Measurements from ENCODE around the gene MRPL22. TPM values are rescaled to one million over a fixed set of nuclear protein-coding genes. Genes with fewer than 3 reads are reported as not detected.

Gene MRPL22
- total RNA-seq, 2 experiments from 2014 or later = 29.9 to 30.2 TPM

GRCh38 chr5:154945695-154946301, 4.9 kb downstream of the MRPL22 start:
- Mint-ChIP-seq H3K36me3 (ENCODE audit: low read depth) (peaks cover 39% of the 10 kb centered on the region), H3K27me3 (no peaks in the 10 kb centered on the region), H3K4me1 (ENCODE audit: low read depth) (peaks cover 52% of the 10 kb centered on the region), H3K27ac (no peak overlapping the region), H3K9me3 (no peaks in the 10 kb centered on the region), H3K4me3 (no peak overlapping the region)
- H3K9me3 ChIP-seq (ENCODE audit: control insufficient read depth in 1 of 2, insufficient read depth in 1 of 2, low read length in 2 of 2) = no peaks in the 10 kb centered on the region
- DNase-seq (peak in 3 of 14 experiments; percentile 30 to 51 (median 39)), ATAC-seq (ENCODE audit: poor library complexity) (no peak)
- no peaks in the 10 kb centered on the region for H3K27me3 ChIP-seq (ENCODE audit: control insufficient read depth in 1 of 2, insufficient read depth in 2 of 2, low read length in 2 of 2)
- no peak overlapping the region for H3K4me3 ChIP-seq (ENCODE audit: low read length)
- intact Hi-C loops (cut with DNase I, micrococcal nuclease) = loop anchor here (2.0 to 10.0 kb wide), 4 partner anchors 87 to 1989 kb away; partner anchors contain the start of gene CNOT8 (in 1 of the 2)
- TF ChIP-seq, protein P1, sequence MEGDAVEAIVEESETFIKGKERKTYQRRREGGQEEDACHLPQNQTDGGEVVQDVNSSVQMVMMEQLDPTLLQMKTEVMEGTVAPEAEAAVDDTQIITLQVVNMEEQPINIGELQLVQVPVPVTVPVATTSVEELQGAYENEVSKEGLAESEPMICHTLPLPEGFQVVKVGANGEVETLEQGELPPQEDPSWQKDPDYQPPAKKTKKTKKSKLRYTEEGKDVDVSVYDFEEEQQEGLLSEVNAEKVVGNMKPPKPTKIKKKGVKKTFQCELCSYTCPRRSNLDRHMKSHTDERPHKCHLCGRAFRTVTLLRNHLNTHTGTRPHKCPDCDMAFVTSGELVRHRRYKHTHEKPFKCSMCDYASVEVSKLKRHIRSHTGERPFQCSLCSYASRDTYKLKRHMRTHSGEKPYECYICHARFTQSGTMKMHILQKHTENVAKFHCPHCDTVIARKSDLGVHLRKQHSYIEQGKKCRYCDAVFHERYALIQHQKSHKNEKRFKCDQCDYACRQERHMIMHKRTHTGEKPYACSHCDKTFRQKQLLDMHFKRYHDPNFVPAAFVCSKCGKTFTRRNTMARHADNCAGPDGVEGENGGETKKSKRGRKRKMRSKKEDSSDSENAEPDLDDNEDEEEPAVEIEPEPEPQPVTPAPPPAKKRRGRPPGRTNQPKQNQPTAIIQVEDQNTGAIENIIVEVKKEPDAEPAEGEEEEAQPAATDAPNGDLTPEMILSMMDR (IDR thresholded peaks at IDR 0.05) = peak; percentile 79
- H3K4me1 ChIP-seq (ENCODE audit: insufficient read depth, low read length) = peaks cover 15% of the 10 kb centered on the region
- ChIA-PET POLR2A (no interaction called here), CTCF (no interaction called here)
- peaks cover 22% of the 10 kb centered on the region for H3K36me3 ChIP-seq (ENCODE audit: insufficient read depth, low read length)
- H3K27ac ChIP-seq (ENCODE audit: low read depth in 1 of 2, low read length in 2 of 2) = no peak overlapping the region

DNA sequence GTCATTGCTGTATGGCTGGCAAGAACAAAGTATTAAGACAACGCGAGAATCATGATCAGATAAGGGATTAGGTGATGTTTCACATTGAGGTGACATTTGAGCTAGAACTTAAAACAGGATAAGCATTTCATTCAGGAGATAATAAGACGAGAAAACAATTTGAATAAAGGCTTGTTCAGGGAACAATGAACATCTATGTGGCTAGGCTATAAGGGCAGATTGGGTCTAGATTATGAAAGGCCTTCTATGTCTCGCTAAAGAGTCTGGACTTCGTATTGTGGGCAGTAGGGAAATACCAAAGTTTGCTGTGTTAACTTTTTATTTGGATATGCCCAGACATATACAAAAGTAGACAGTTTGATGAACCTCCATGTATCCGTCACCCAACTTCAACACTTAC, 6.9 kb downstream of the MRPL22 start:
- peaks cover 42% of the 10 kb centered on the region for H3K36me3 Mint-ChIP-seq (ENCODE audit: low read depth)
- Histone ChIP-seq H3K27ac (ENCODE audit: low read depth in 1 of 2, low read length in 2 of 2) (no peak overlapping the region), H3K4me3 (ENCODE audit: low read length) (no peak overlapping the region), H3K4me1 (ENCODE audit: insufficient read depth, low read length) (peaks cover 8% of the 10 kb centered on the region), H3K27me3 (ENCODE audit: control insufficient read depth in 1 of 2, insufficient read depth in 2 of 2, low read length in 2 of 2) (no peaks in the 10 kb centered on the region), H3K9me3 (ENCODE audit: control insufficient read depth in 1 of 2, insufficient read depth in 1 of 2, low read length in 2 of 2) (no peaks in the 10 kb centered on the region), H3K36me3 (ENCODE audit: insufficient read depth, low read length) (peaks cover 22% of the 10 kb centered on the region)
- POLR2A ChIA-PET = no interaction called here
- DNase-seq (no peak), ATAC-seq (ENCODE audit: poor library complexity) (no peak)
- intact Hi-C loops (cut with DNase I, micrococcal nuclease) = loop anchor here in 1 of 2 experiments (10.0 kb wide), 2 partner anchors 293 to 1987 kb away; no protein-coding TSS in a partner anchor
- peaks cover 37% of the 10 kb centered on the region for H3K4me1 Mint-ChIP-seq (ENCODE audit: low read depth)
- H3K9me3 Mint-ChIP-seq = no peaks in the 10 kb centered on the region
- CTCF ChIA-PET = no interaction called here
- no peaks in the 10 kb centered on the region for H3K27me3 Mint-ChIP-seq
- TF ChIP-seq, protein P1 (IDR thresholded peaks at IDR 0.05) = no peak
- H3K27ac Mint-ChIP-seq = no peak overlapping the region
- no peak overlapping the region for H3K4me3 Mint-ChIP-seq

DNA sequence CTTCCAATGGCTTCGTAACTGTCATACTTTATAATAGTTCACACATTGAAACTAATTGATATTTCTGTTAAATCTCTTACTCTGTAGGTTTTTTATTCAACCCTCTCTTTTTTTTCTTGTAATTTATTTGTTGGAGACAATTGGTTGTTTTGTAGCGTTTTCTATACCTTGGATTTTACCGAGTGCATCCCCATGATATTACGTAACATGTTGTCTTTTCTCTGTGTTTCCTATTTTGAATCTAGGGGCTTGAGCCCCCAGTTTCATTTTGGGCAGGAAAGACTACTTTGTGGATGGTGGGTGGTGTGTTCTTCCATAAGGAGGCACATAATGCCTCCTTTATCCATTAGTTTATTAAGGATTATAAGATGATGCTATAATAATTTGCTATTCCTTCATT, 7.4 kb downstream of the MRPL22 start:
- H3K36me3 Mint-ChIP-seq (ENCODE audit: low read depth) = peaks cover 44% of the 10 kb centered on the region
- no peak overlapping the region for H3K27ac Mint-ChIP-seq
- Histone ChIP-seq H3K36me3 (ENCODE audit: insufficient read depth, low read length) (peaks cover 18% of the 10 kb centered on the region), H3K27me3 (ENCODE audit: control insufficient read depth in 1 of 2, insufficient read depth in 2 of 2, low read length in 2 of 2) (no peaks in the 10 kb centered on the region), H3K4me3 (ENCODE audit: low read length) (no peak overlapping the region), H3K9me3 (ENCODE audit: control insufficient read depth in 1 of 2, insufficient read depth in 1 of 2, low read length in 2 of 2) (no peaks in the 10 kb centered on the region), H3K4me1 (ENCODE audit: insufficient read depth, low read length) (peaks cover 5% of the 10 kb centered on the region), H3K27ac (ENCODE audit: low read depth in 1 of 2, low read length in 2 of 2) (no peak overlapping the region)
- ATAC-seq (ENCODE audit: poor library complexity) (no peak), DNase-seq (no peak)
- no peaks in the 10 kb centered on the region for H3K27me3 Mint-ChIP-seq
- ChIA-PET POLR2A (no interaction called here), CTCF (no interaction called here)
- H3K9me3 Mint-ChIP-seq = no peaks in the 10 kb centered on the region
- peaks cover 37% of the 10 kb centered on the region for H3K4me1 Mint-ChIP-seq (ENCODE audit: low read depth)
- TF ChIP-seq, protein P1 (IDR thresholded peaks at IDR 0.05) = no peak
- intact Hi-C loops (cut with DNase I, micrococcal nuclease) = loop anchor here in 1 of 2 experiments (10.0 kb wide), 2 partner anchors 294 to 1986 kb away; no protein-coding TSS in a partner anchor
- H3K4me3 Mint-ChIP-seq = no peak overlapping the region
